ENCODE results near the gene PTPRG.

Gene PTPRG

DNA sequence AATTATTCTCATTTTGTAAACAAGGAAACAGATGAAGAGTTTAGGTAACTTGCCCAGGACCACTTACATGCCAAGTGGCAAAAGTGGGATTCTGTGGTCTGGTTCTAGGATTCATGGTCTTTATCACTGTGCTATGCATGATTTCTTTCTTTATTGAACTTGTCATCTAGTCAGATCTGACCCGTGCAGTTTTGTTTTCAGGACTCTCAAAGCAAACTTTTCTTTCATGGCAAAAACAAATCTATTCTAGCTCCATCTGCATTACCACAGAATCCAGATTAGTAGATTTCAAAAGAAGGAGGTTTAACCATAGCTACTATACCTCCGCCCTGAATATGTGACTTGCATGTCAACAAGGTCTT is 404.4 kb downstream of the PTPRG start:
- DNase-seq (ENCODE audit: low read depth): no peak

DNA sequence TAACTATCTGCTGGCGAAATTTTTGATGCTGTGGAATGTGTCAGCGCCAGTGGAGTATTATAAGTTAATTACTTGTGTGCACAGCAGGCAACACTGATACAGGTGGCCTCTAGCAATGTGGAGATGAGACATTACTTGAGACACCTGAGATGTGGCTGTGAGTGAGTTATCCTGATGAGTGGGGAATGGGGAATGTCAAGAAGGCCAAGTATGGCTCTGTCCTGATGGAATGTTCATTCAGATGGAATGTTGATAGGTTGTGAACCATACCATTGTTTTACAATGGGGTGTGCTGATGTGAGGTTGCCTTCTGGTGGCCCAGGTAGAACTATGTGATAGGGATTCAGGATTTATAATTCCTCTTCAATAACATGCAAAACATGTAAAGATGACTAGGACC is 404.8 kb downstream of the PTPRG start:
- no peak for DNase-seq (ENCODE audit: low read depth)

DNA sequence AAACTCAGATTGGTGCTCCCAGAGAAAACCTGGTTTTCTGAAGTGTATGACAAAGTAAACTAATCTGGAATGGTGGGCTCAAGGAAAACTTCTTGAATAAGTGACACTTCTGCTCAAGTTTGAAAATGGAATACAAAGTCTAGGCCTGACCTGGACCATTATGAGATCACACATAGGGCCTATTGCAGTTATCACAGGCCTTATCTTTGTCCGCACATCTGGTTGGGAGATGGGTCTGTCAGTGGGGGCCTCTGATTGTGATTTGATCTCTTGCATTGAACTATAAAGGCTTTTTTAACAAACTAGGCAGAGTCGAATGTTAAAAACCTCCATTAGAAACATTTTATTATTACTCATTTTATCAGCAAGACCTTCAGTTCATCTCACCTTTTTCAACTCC is 405.6 kb downstream of the PTPRG start:
- DNase-seq (ENCODE audit: low read depth): no peak

DNA sequence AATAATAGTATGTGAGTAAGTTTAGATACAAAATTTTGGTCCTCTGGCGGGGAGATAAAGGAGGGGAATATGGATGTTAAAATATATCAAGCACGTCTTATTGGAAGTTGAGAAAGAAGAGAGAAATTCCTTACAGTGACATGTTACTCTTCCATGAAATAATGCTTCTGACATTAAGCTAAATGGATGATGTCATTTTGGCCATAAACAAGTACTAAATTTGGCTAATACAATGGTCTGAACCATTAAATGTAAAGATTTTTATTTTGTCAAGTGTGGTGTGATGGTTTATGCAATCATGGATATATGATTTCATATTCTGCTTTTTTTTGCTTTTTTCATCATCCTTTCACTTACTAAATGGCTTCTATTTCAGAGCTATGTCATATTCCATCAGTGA is 406.6 kb downstream of the PTPRG start:
- DNase-seq (ENCODE audit: low read depth): no peak

- no peak for DNase-seq (ENCODE audit: low read depth)
These were observed 413.3 kb downstream of the PTPRG start for GRCh38 chr3:61974662-61975061.

DNA sequence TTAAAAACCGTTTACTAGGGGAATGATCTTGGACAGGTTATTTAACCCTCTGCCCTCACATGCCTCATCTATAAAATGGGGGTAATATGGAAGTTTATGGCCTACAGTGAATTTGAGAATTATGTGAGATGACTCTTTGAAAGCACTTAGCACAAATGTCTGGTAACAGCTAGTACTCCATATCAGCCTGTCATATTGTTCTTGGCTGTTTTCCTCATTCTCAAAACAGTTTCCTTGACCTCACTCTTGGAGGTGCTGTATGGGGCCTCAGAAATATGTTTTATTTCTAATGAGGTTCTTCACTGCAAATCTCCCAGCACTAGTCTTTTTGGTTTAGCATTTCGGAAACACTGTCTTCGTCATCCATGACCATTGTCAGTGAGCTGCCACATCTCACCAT is 413.8 kb downstream of the PTPRG start:
- DNase-seq (ENCODE audit: low read depth): no peak

- DNase-seq (ENCODE audit: low read depth): no peak
These were observed 414.6 kb downstream of the PTPRG start for GRCh38 chr3:61975936-61976335.

- no peak for DNase-seq (ENCODE audit: low read depth)
These were observed 417.4 kb downstream of the PTPRG start for GRCh38 chr3:61978460-61979419.

- DNase-seq (ENCODE audit: low read depth): no peak
These were observed 418.3 kb downstream of the PTPRG start for GRCh38 chr3:61979638-61980037.

- DNase-seq (ENCODE audit: low read depth): no peak
These were observed 418.7 kb downstream of the PTPRG start for GRCh38 chr3:61980041-61980440.

GRCh38 chr3:61981060-61981459 is 419.7 kb downstream of the PTPRG start:
- DNase-seq (ENCODE audit: low read depth): no peak

GRCh38 chr3:61983479-61983878 is 422.1 kb downstream of the PTPRG start:
- no peak for DNase-seq (ENCODE audit: low read depth)

DNA sequence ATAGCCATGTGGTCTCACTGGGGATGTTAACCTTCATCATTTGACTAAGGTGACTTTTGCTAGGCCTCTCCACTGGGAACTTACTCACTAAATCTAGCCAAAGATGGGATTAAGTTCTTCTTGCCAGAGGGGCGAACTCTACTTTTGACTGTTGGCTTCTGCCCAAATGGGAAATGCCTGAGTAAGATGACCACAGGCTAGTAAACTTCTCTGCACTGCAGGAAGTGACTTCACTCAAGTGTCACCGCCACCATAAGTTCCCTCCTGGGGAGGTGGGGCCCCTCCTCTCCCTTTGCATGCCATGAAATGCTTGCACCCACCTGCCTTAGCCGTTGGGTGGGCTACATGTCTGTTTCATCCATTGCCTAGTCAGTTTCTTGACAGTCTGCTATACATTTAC is 423.6 kb downstream of the PTPRG start:
- no peak for DNase-seq (ENCODE audit: low read depth)

- DNase-seq (ENCODE audit: low read depth): no peak
These were observed 425.1 kb downstream of the PTPRG start for GRCh38 chr3:61986473-61986872.

DNA sequence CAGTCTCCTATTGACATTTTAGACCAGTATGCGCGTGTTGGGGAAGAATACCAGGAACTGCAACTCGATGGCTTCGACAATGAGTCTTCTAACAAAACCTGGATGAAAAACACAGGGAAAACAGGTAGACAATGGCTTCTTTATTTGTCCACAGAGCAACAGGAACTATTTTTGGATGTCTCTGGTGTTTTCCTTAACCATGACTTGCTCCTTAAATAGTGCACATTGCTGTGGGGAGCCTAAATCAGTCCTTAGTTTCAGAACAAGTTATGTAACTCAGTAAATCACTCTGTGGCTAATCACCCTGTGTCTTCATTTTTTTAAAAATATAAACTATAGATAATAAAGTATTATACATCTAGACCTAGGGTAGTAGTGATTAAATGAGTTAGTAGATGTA is 428.3 kb downstream of the PTPRG start:
- DNase-seq (ENCODE audit: low read depth): no peak

GRCh38 chr3:61990327-61991027 is 429.1 kb downstream of the PTPRG start:
- DNase-seq (ENCODE audit: low read depth): no peak

- no peak for DNase-seq (ENCODE audit: low read depth)
These were observed 430.3 kb downstream of the PTPRG start for GRCh38 chr3:61991706-61992105.

- DNase-seq (ENCODE audit: low read depth): no peak
These were observed 435.0 kb downstream of the PTPRG start for GRCh38 chr3:61996366-61996765.

- DNase-seq (ENCODE audit: low read depth): no peak
These were observed 435.7 kb downstream of the PTPRG start for GRCh38 chr3:61997101-61997500.

DNA sequence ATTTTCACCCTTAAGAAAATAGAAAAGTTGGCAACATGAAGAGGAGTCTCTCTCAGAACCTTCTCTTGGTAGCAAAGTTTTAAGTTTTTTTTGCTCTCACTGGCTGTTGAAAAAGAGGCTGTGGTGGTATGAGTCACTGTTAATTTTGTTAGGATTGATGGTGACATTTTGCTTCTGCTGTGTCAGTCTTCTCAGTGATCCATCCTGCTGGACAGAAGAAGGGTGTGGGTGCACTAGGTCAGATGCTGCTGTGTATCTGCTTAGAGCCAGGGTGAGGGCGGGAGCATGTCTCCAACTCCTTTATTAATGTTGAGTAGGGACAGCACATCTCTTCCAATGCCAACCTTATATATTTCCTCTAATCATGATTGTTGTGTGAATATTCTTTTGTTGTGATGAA is 442.5 kb downstream of the PTPRG start:
- no peak for DNase-seq (ENCODE audit: low read depth)

GRCh38 chr3:62007036-62007435 is 445.7 kb downstream of the PTPRG start:
- no peak for DNase-seq (ENCODE audit: low read depth)

GRCh38 chr3:62010989-62011388 is 449.6 kb downstream of the PTPRG start:
- DNase-seq (ENCODE audit: low read depth): no peak

DNA sequence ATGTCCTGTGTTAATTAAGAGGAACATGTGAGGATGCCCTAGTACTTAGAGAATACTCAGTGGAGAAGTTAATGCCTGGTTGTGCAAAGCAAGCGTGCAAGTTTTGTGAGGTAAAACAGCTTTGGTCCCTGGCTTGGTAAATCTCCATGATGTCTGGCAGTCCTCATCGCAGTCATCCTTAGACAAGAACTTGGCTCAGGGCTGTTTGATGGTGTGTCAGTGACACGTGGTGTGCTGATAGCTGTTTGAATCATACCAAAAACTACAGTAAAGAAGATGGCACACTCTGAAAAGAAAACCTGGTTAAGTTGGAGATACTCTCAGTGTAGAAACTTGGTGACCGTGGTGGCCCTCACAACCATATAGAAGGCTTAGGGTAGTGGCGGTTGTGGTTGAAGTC is 450.3 kb downstream of the PTPRG start:
- DNase-seq (ENCODE audit: low read depth): no peak

GRCh38 chr3:62013951-62014350 is 452.6 kb downstream of the PTPRG start:
- DNase-seq (ENCODE audit: low read depth): no peak
